ENCODE measurements around the gene AADAT.

DNA sequence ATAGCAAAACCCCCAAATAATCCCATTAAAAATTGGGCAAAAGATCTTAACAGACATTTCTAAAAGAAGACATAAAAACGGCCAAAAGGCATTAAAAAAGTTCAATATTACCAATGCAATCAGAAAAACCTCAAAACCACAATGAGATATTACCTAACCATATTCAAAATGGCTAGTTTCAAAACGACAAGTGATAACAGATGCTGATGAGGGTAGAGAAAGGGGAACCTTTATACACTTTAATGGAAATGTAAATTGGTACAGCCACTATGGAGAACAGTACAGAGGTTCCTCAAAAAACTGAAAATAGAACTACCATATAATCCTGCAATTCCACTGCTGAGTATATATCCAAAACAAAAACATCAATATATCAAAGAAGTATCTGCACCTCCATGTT lies 6.2 kb downstream of the AADAT start:
- TF ChIP-seq CTCF (conservative IDR thresholded peaks at IDR 0.05; ENCODE audit: low read length) (no peak), EZH2phosphoT487 (IDR thresholded peaks at IDR 0.05; ENCODE audit: borderline replicate concordance, low read depth, low read length) (no peak)
